Activated CD8-positive, alpha-beta memory T cell treated with anti-CD3 and anti-CD28 coated beads, Interleukin-2, amount 10 ng/mL, durations not matched to agents 7 days and 5 days (primary cell): ENCODE results near the gene SIPA1L3. TPM values are rescaled to one million over a fixed set of nuclear protein-coding genes. Genes with fewer than 3 reads are reported as not detected.
"Not testable (repeated sequence)": the region's sequence is repeated elsewhere in the genome, so short reads cannot be mapped to it uniquely, and the experiment has no call there.

Experiments used
- ATAC-seq: fragments of 150-1000 bp; cut with Tn5 transposase; one replicate; pipeline ENCODE4 v1.10.0; 2021; ENCODE audit warnings: moderate library complexity
- CTCF ChIA-PET: fragments of 350-600 bp; sonication (Branson Sonifier 250); formaldehyde crosslinking; loops from one replicate; lab custom pipeline; 2021; ENCODE audit warnings: antibody characterized with exemption; lab: Charles Lee
- DNase-seq: peaks from one replicate; pipeline ENCODE4 v3.0.0-alpha.2; 2020
- H3K27ac Mint-ChIP-seq: one replicate; pipeline ENCODE4 v1.8.0; 2021; ENCODE audit warnings: mild to moderate bottlenecking, mixed read lengths
- H3K27me3 Mint-ChIP-seq: one replicate; pipeline ENCODE4 v1.8.0; 2021; ENCODE audit warnings: mixed read lengths
- H3K36me3 Mint-ChIP-seq: one replicate; pipeline ENCODE4 v1.8.0; 2021; ENCODE audit warnings: mild to moderate bottlenecking, mixed read lengths
- H3K4me1 Mint-ChIP-seq: one replicate; pipeline ENCODE4 v1.8.0; 2021; ENCODE audit warnings: mixed read lengths
- H3K4me3 Mint-ChIP-seq: one replicate; pipeline ENCODE4 v1.8.0; 2021; ENCODE audit warnings: mild to moderate bottlenecking, moderate library complexity, mixed read lengths
- H3K9me3 Mint-ChIP-seq: one replicate; pipeline ENCODE4 v1.8.0; 2022; ENCODE audit warnings: low read depth, mixed read lengths
- total RNA-seq, 2 experiments: library from RNA; stranded (reverse); gene quantifications; one replicate each; pipeline ENCODE4 v1.2.3, GENCODE V29; 2021

SIPA1L3 gene
- 10 to 100 TPM; 16.6 to 21.6 TPM for total RNA-seq

GRCh38 chr19:37906869-37907734 is at the start of gene SIPA1L3:
TSS of gene SIPA1L3 (plus strand) at chr19:37907208. CDS start at chr19:38081566, 174,358 bp downstream.
- H3K27ac Mint-ChIP-seq = peak within 1 kb of the TSS; percentile 82
- H3K9me3 Mint-ChIP-seq = no peaks in the 10 kb centered on the region
- H3K36me3 Mint-ChIP-seq = no peaks in the 10 kb centered on the region
- H3K4me3 Mint-ChIP-seq = peak within 1 kb of the TSS; percentile 75
- peak; percentile 96 for DNase-seq
- ATAC-seq = peak; percentile 98
- H3K27me3 Mint-ChIP-seq = no peaks in the 10 kb centered on the region
- H3K4me1 Mint-ChIP-seq = peaks cover 15% of the 10 kb centered on the region
- CTCF ChIA-PET = interaction anchor here (0.8 to 2.8 kb wide), 16 partner anchors 9 to 496 kb away, joined by 3 to 18 read pairs (median 4); partner anchors contain the start of genes CATSPERG, FAM98C and PSMD8

GRCh38 chr19:37864501-37864900 is 42.5 kb upstream of the SIPA1L3 start:
- DNase-seq = no peak
- Mint-ChIP-seq H3K27ac (no peak overlapping the region), H3K4me1 (no peaks in the 10 kb centered on the region), H3K36me3 (no peaks in the 10 kb centered on the region), H3K4me3 (no peak overlapping the region), H3K27me3 (no peaks in the 10 kb centered on the region), H3K9me3 (peaks cover 2% of the 10 kb centered on the region)
- CTCF ChIA-PET = no interaction called here
- no peak for ATAC-seq

- H3K36me3 Mint-ChIP-seq, H3K27ac Mint-ChIP-seq, H3K9me3 Mint-ChIP-seq, CTCF ChIA-PET, H3K4me3 Mint-ChIP-seq, H3K27me3 Mint-ChIP-seq, ATAC-seq, H3K4me1 Mint-ChIP-seq, DNase-seq: not testable (repeated sequence)
Observed at GRCh38 chr19:37865930-37866329, 41.1 kb upstream of the SIPA1L3 start.

GRCh38 chr19:37867831-37868230 is 39.2 kb upstream of the SIPA1L3 start:
- H3K9me3 Mint-ChIP-seq = peaks cover 12% of the 10 kb centered on the region
- no peaks in the 10 kb centered on the region for H3K4me1 Mint-ChIP-seq
- H3K27ac Mint-ChIP-seq = no peak overlapping the region
- no peak for ATAC-seq
- H3K27me3 Mint-ChIP-seq = no peaks in the 10 kb centered on the region
- H3K4me3 Mint-ChIP-seq = no peak overlapping the region
- DNase-seq = no peak
- CTCF ChIA-PET = no interaction called here
- H3K36me3 Mint-ChIP-seq = no peaks in the 10 kb centered on the region

GRCh38 chr19:37869766-37870340 is 37.2 kb upstream of the SIPA1L3 start:
- no peak for ATAC-seq
- Mint-ChIP-seq H3K27me3 (no peaks in the 10 kb centered on the region), H3K4me1 (no peaks in the 10 kb centered on the region), H3K4me3 (no peak overlapping the region), H3K27ac (no peak overlapping the region), H3K36me3 (no peaks in the 10 kb centered on the region), H3K9me3 (peaks cover 12% of the 10 kb centered on the region)
- no peak for DNase-seq
- CTCF ChIA-PET = no interaction called here

GRCh38 chr19:37872383-37872782 is 34.6 kb upstream of the SIPA1L3 start:
- Mint-ChIP-seq H3K4me3 (no peak overlapping the region), H3K9me3 (peaks cover 11% of the 10 kb centered on the region), H3K4me1 (no peaks in the 10 kb centered on the region), H3K36me3 (no peaks in the 10 kb centered on the region), H3K27me3 (no peaks in the 10 kb centered on the region), H3K27ac (no peak overlapping the region)
- ATAC-seq = no peak
- DNase-seq = no peak
- CTCF ChIA-PET = no interaction called here

- H3K9me3 Mint-ChIP-seq = peaks cover 11% of the 10 kb centered on the region
- H3K4me1 Mint-ChIP-seq = no peaks in the 10 kb centered on the region
- DNase-seq (no peak), ATAC-seq (no peak)
- CTCF ChIA-PET = no interaction called here
- H3K36me3 Mint-ChIP-seq = no peaks in the 10 kb centered on the region
- no peak overlapping the region for H3K4me3 Mint-ChIP-seq
- no peak overlapping the region for H3K27ac Mint-ChIP-seq
- no peaks in the 10 kb centered on the region for H3K27me3 Mint-ChIP-seq
Observed at GRCh38 chr19:37874784-37875183, 32.2 kb upstream of the SIPA1L3 start.

GRCh38 chr19:37876032-37876431 is 31.0 kb upstream of the SIPA1L3 start:
- CTCF ChIA-PET = no interaction called here
- Mint-ChIP-seq H3K36me3 (no peaks in the 10 kb centered on the region), H3K4me3 (no peak overlapping the region), H3K27ac (no peak overlapping the region), H3K4me1 (no peaks in the 10 kb centered on the region), H3K27me3 (no peaks in the 10 kb centered on the region), H3K9me3 (peaks cover 6% of the 10 kb centered on the region)
- ATAC-seq (no peak), DNase-seq (no peak)

- CTCF ChIA-PET = no interaction called here
- H3K4me3 Mint-ChIP-seq = no peak overlapping the region
- peaks cover 9% of the 10 kb centered on the region for H3K9me3 Mint-ChIP-seq
- H3K36me3 Mint-ChIP-seq = no peaks in the 10 kb centered on the region
- ATAC-seq (no peak), DNase-seq (no peak)
- no peaks in the 10 kb centered on the region for H3K4me1 Mint-ChIP-seq
- no peak overlapping the region for H3K27ac Mint-ChIP-seq
- no peaks in the 10 kb centered on the region for H3K27me3 Mint-ChIP-seq
Observed at GRCh38 chr19:37877147-37877546, 29.9 kb upstream of the SIPA1L3 start.

GRCh38 chr19:37885392-37885791 is 21.6 kb upstream of the SIPA1L3 start:
- no peak overlapping the region for H3K27ac Mint-ChIP-seq
- CTCF ChIA-PET = no interaction called here
- no peak overlapping the region for H3K4me3 Mint-ChIP-seq
- ATAC-seq (no peak), DNase-seq (no peak)
- H3K27me3 Mint-ChIP-seq = no peaks in the 10 kb centered on the region
- H3K4me1 Mint-ChIP-seq = no peaks in the 10 kb centered on the region
- no peaks in the 10 kb centered on the region for H3K36me3 Mint-ChIP-seq
- peaks cover 10% of the 10 kb centered on the region for H3K9me3 Mint-ChIP-seq

- H3K36me3 Mint-ChIP-seq = no peaks in the 10 kb centered on the region
- H3K4me1 Mint-ChIP-seq = no peaks in the 10 kb centered on the region
- DNase-seq (no peak), ATAC-seq (no peak)
- H3K27me3 Mint-ChIP-seq = no peaks in the 10 kb centered on the region
- H3K4me3 Mint-ChIP-seq = no peak overlapping the region
- no peak overlapping the region for H3K27ac Mint-ChIP-seq
- CTCF ChIA-PET = no interaction called here
- peaks cover 10% of the 10 kb centered on the region for H3K9me3 Mint-ChIP-seq
Observed at GRCh38 chr19:37886571-37886970, 20.4 kb upstream of the SIPA1L3 start.

GRCh38 chr19:37893845-37894575 is 13.0 kb upstream of the SIPA1L3 start:
- CTCF ChIA-PET = no interaction called here
- no peaks in the 10 kb centered on the region for H3K9me3 Mint-ChIP-seq

GRCh38 chr19:37896180-37896579 is 10.8 kb upstream of the SIPA1L3 start:
- ATAC-seq (no peak), DNase-seq (no peak)
- CTCF ChIA-PET = interaction anchor here (0.7 kb wide), 1 partner anchor 28 kb away, joined by 3 read pairs; no protein-coding TSS in a partner anchor
- Mint-ChIP-seq H3K4me3 (no peak overlapping the region), H3K4me1 (peaks cover 5% of the 10 kb centered on the region), H3K27ac (no peak overlapping the region), H3K9me3 (no peaks in the 10 kb centered on the region), H3K36me3 (no peaks in the 10 kb centered on the region), H3K27me3 (no peaks in the 10 kb centered on the region)

More at GRCh38 chr19:37893845-37894575, 13.0 kb upstream of the SIPA1L3 start:
- ATAC-seq = no peak
- H3K27me3 Mint-ChIP-seq = no peaks in the 10 kb centered on the region
- no peak overlapping the region for H3K27ac Mint-ChIP-seq
- H3K36me3 Mint-ChIP-seq = no peaks in the 10 kb centered on the region
- no peak overlapping the region for H3K4me3 Mint-ChIP-seq
- DNase-seq = no peak
- peaks cover 5% of the 10 kb centered on the region for H3K4me1 Mint-ChIP-seq
